Subcutaneous abdominal adipose tissue (tissue), 5 donors: Measurements from ENCODE around the gene PRKAR1B.
"Not testable (repeated sequence)": the region's sequence is repeated elsewhere in the genome, so short reads cannot be mapped to it uniquely, and the experiment has no call there.

Source experiments
- H3K27ac ChIP-seq: one replicate; pipeline ENCODE4 v1.7.0; 2013; ENCODE audit warnings: low read depth, mild to moderate bottlenecking, inconsistent platforms, low read length, moderate library complexity
- H3K27me3 ChIP-seq, 5 donors: one replicate each; pipeline ENCODE4 v1.7.0; 2013; ENCODE audit warnings: low read length in 5 of 5, inconsistent platforms in 1 of 5; ENCODE audit not compliant: control insufficient read depth in 5 of 5, insufficient read depth in 4 of 5
- H3K36me3 ChIP-seq, 5 donors: one replicate each; pipeline ENCODE4 v1.7.0; 2013; ENCODE audit warnings: low read length in 5 of 5; ENCODE audit not compliant: control insufficient read depth in 5 of 5, insufficient read depth in 5 of 5
- H3K4me1 ChIP-seq, 5 donors: one replicate each; pipeline ENCODE4 v1.7.0; 2013; ENCODE audit warnings: low read length in 5 of 5, mild to moderate bottlenecking in 3 of 5, moderate library complexity in 1 of 5; ENCODE audit not compliant: control insufficient read depth in 5 of 5, insufficient read depth in 5 of 5
- H3K4me3 ChIP-seq, 5 donors: one replicate each; pipeline ENCODE4 v1.7.0; 2013; ENCODE audit warnings: low read length in 5 of 5, low read depth in 1 of 5
- H3K9ac ChIP-seq, 5 donors: one replicate each; pipeline ENCODE4 v1.7.0; 2013; ENCODE audit warnings: low read length in 5 of 5, mild to moderate bottlenecking in 4 of 5, moderate library complexity in 3 of 5
- H3K9me3 ChIP-seq, 5 donors: one replicate each; pipeline ENCODE4 v1.7.0; 2013; ENCODE audit warnings: low read length in 5 of 5; ENCODE audit not compliant: control insufficient read depth in 5 of 5
- donor health status: healthy.
- donor health status: healthy.
- donor health status: healthy.
- donor health status: healthy.
- donor health status: healthy.

Gene PRKAR1B

GRCh38 chr7:652881-653280 lies 74.2 kb downstream of the PRKAR1B start:
- Histone ChIP-seq H3K27ac (no peak overlapping the region), H3K4me1 (no peaks in the 10 kb centered on the region)

GRCh38 chr7:652167-652566 lies 74.9 kb downstream of the PRKAR1B start:
- not testable (repeated sequence) for H3K36me3 ChIP-seq, H3K4me3 ChIP-seq, H3K9ac ChIP-seq, H3K9me3 ChIP-seq, H3K27me3 ChIP-seq, H3K4me1 ChIP-seq, H3K27ac ChIP-seq

More at GRCh38 chr7:652881-653280, 74.2 kb downstream of the PRKAR1B start:
- no peak overlapping the region for H3K4me3 ChIP-seq
- no peaks in the 10 kb centered on the region for H3K27me3 ChIP-seq
- no peaks in the 10 kb centered on the region for H3K36me3 ChIP-seq
- H3K9me3 ChIP-seq: peaks cover 0 to 5% (median 0%) of the 10 kb centered on the region in 5 donors
- H3K9ac ChIP-seq: no peak overlapping the region

- H3K36me3 ChIP-seq: no peaks in the 10 kb centered on the region
- no peak overlapping the region for H3K9ac ChIP-seq
- no peaks in the 10 kb centered on the region for H3K27me3 ChIP-seq
- H3K4me3 ChIP-seq: no peak overlapping the region
- no peak overlapping the region for H3K27ac ChIP-seq
- H3K9me3 ChIP-seq: peaks cover 0 to 5% (median 0%) of the 10 kb centered on the region in 5 donors
- H3K4me1 ChIP-seq: no peaks in the 10 kb centered on the region
Measured at GRCh38 chr7:651032-651728, 75.9 kb downstream of the PRKAR1B start.

GRCh38 chr7:650339-651031 lies 76.6 kb downstream of the PRKAR1B start:
- Histone ChIP-seq H3K27ac (no peak overlapping the region), H3K9ac (no peak overlapping the region)

GRCh38 chr7:646951-647350 lies 80.1 kb downstream of the PRKAR1B start:
- Histone ChIP-seq H3K4me3 (no peak overlapping the region), H3K4me1 (peaks cover 0 to 3% (median 0%) of the 10 kb centered on the region in 5 donors), H3K9me3 (peaks cover 0 to 9% (median 6%) of the 10 kb centered on the region in 5 donors), H3K36me3 (no peaks in the 10 kb centered on the region), H3K9ac (no peak overlapping the region), H3K27me3 (no peaks in the 10 kb centered on the region), H3K27ac (no peak overlapping the region)

More at GRCh38 chr7:650339-651031, 76.6 kb downstream of the PRKAR1B start:
- Histone ChIP-seq H3K27me3 (no peaks in the 10 kb centered on the region), H3K4me3 (no peak overlapping the region), H3K4me1 (no peaks in the 10 kb centered on the region), H3K9me3 (peaks cover 0 to 5% (median 0%) of the 10 kb centered on the region in 5 donors), H3K36me3 (no peaks in the 10 kb centered on the region)

- Histone ChIP-seq H3K9me3 (peaks cover 0 to 9% (median 6%) of the 10 kb centered on the region in 5 donors), H3K4me3 (no peak overlapping the region), H3K27ac (no peak overlapping the region), H3K4me1 (peaks cover 0 to 3% (median 0%) of the 10 kb centered on the region in 5 donors), H3K36me3 (no peaks in the 10 kb centered on the region), H3K9ac (no peak overlapping the region), H3K27me3 (no peaks in the 10 kb centered on the region)
Measured at GRCh38 chr7:646487-646886, 80.6 kb downstream of the PRKAR1B start.

GRCh38 chr7:645606-646005 lies 81.5 kb downstream of the PRKAR1B start:
- Histone ChIP-seq H3K27me3 (no peaks in the 10 kb centered on the region), H3K9ac (no peak overlapping the region), H3K36me3 (no peaks in the 10 kb centered on the region), H3K27ac (no peak overlapping the region), H3K4me1 (peaks cover 0 to 3% (median 0%) of the 10 kb centered on the region in 5 donors), H3K9me3 (peaks cover 0 to 9% (median 6%) of the 10 kb centered on the region in 5 donors), H3K4me3 (no peak overlapping the region)

- Histone ChIP-seq H3K36me3 (no peaks in the 10 kb centered on the region), H3K4me3 (no peak overlapping the region), H3K9me3 (peaks cover 0 to 9% (median 6%) of the 10 kb centered on the region in 5 donors), H3K9ac (no peak overlapping the region), H3K4me1 (peaks cover 0 to 3% (median 0%) of the 10 kb centered on the region in 5 donors), H3K27ac (no peak overlapping the region), H3K27me3 (no peaks in the 10 kb centered on the region)
Measured at GRCh38 chr7:644381-645305, 82.4 kb downstream of the PRKAR1B start.

GRCh38 chr7:641966-642365 lies 85.1 kb downstream of the PRKAR1B start:
- Histone ChIP-seq H3K4me1 (peaks cover 0 to 3% (median 0%) of the 10 kb centered on the region in 5 donors), H3K27me3 (no peaks in the 10 kb centered on the region), H3K36me3 (no peaks in the 10 kb centered on the region), H3K9ac (no peak overlapping the region), H3K4me3 (no peak overlapping the region), H3K9me3 (peaks cover 0 to 9% (median 6%) of the 10 kb centered on the region in 5 donors), H3K27ac (no peak overlapping the region)
